Fibroblast of villous mesenchyme (primary cell): Measurements from ENCODE around the gene GARIN5B. TPM values are rescaled to one million over a fixed set of nuclear protein-coding genes. Genes with fewer than 3 reads are reported as not detected.

Experiments
- DNase-seq: peaks from one replicate; pipeline ENCODE4 v3.0.0-alpha.2; 2010; ENCODE audit warnings: low read depth
- H3K4me3 ChIP-seq: 2 replicates; pipeline ENCODE4 v1.5.1; 2011; ENCODE audit warnings: low read depth, mild to moderate bottlenecking, low read length
- CTCF ChIP-seq: IDR thresholded peaks from 2 replicates; pipeline ENCODE4 v1.5.1; 2012; ENCODE audit warnings: low read depth, mild to moderate bottlenecking, low read length; ENCODE audit not compliant: insufficient read depth
- total RNA-seq: library from RNA; depleted of rRNA; stranded (reverse); fragments of >200 nt; gene quantifications from 2 replicates; pipeline ENCODE4 v1.2.3, GENCODE V29; 2012

Gene GARIN5B
- total RNA-seq, 1 donor = not detected

GRCh38 chr19:55373993-55374757, 11.1 kb upstream of the GARIN5B start:
- peak; percentile 81 for DNase-seq
- no peak for TF ChIP-seq CTCF
- H3K4me3 ChIP-seq = no peak overlapping the region

GRCh38 chr19:55373306-55373992, 10.4 kb upstream of the GARIN5B start:
- no peak overlapping the region for H3K4me3 ChIP-seq
- DNase-seq = no peak
- no peak for TF ChIP-seq CTCF

- TF ChIP-seq CTCF = no peak
- H3K4me3 ChIP-seq = no peak overlapping the region
- peak; percentile 43 for DNase-seq
These were observed 9.4 kb upstream of the GARIN5B start for GRCh38 chr19:55372316-55373081.

- peak; percentile 29 for DNase-seq
- no peak for TF ChIP-seq CTCF
- H3K4me3 ChIP-seq = peak within 1 kb of the TSS; percentile 71
These were observed 7.4 kb upstream of the GARIN5B start, which contains the start of gene IL11 for GRCh38 chr19:55370305-55370988. Gene IL11, minus strand, starts transcription at chr19:55370463. Its CDS starts 153 bp downstream, at chr19:55370310.

GRCh38 chr19:55369653-55370304, 6.7 kb upstream of the GARIN5B start:
- no peak for TF ChIP-seq CTCF
- peak overlapping the region; percentile 71 for H3K4me3 ChIP-seq
- DNase-seq = peak; percentile 70
